D721Med (cell line): ENCODE data around the gene NEGR1.

Experiments used
- DNase-seq: peaks from one replicate; pipeline ENCODE4 v3.0.0; 2011; ENCODE audit warnings: low spot score; ENCODE audit not compliant: insufficient read length
- FAIRE-seq: peaks from 2 replicates; lab custom pipeline; 2011; peaks lifted over from hg19 to GRCh38; lab: Jason Lieb, UNC
- CTCF ChIP-seq: IDR thresholded peaks from 2 replicates; pipeline ENCODE4 v1.5.1; 2012; ENCODE audit warnings: mild to moderate bottlenecking, control low read depth; ENCODE audit not compliant: insufficient read depth; ENCODE audit errors: missing control alignments

Gene NEGR1

GRCh38 chr1:71635568-71635967 is 646.8 kb downstream of the NEGR1 start:
- no peak for DNase-seq
- no peak for TF ChIP-seq CTCF

GRCh38 chr1:71634159-71634558 is 648.2 kb downstream of the NEGR1 start:
- DNase-seq, result no peak
- TF ChIP-seq CTCF, result no peak
- no peak for FAIRE-seq

More at GRCh38 chr1:71635568-71635967, 646.8 kb downstream of the NEGR1 start:
- no peak for FAIRE-seq

GRCh38 chr1:71630073-71630472 is 652.3 kb downstream of the NEGR1 start:
- TF ChIP-seq CTCF, result no peak
- FAIRE-seq (no peak), DNase-seq (no peak)

GRCh38 chr1:71625004-71625403 is 657.3 kb downstream of the NEGR1 start:
- no peak for TF ChIP-seq CTCF
- DNase-seq (no peak), FAIRE-seq (no peak)

GRCh38 chr1:71623888-71624287 is 658.5 kb downstream of the NEGR1 start:
- DNase-seq, result no peak
- FAIRE-seq, result peak; percentile 69
- no peak for TF ChIP-seq CTCF

GRCh38 chr1:71621785-71622184 is 660.6 kb downstream of the NEGR1 start:
- TF ChIP-seq CTCF, result no peak

GRCh38 chr1:71618766-71619530 is 663.4 kb downstream of the NEGR1 start:
- TF ChIP-seq CTCF, result no peak
- DNase-seq, result no peak
- no peak for FAIRE-seq

More at GRCh38 chr1:71621785-71622184, 660.6 kb downstream of the NEGR1 start:
- FAIRE-seq (no peak), DNase-seq (no peak)
